Suppressor macrophage treated with lipopolysaccharide for 1 hour (primary cell): ENCODE measurements around the gene FHOD3.
"Not testable (repeated sequence)": the region's sequence is repeated elsewhere in the genome, so short reads cannot be mapped to it uniquely, and the experiment has no call there.

Experiments used
- DNase-seq, 3 donors: peaks; one replicate each; pipeline ENCODE4 v3.0.0-alpha.2; 2020 to 2022

FHOD3 gene

DNA sequence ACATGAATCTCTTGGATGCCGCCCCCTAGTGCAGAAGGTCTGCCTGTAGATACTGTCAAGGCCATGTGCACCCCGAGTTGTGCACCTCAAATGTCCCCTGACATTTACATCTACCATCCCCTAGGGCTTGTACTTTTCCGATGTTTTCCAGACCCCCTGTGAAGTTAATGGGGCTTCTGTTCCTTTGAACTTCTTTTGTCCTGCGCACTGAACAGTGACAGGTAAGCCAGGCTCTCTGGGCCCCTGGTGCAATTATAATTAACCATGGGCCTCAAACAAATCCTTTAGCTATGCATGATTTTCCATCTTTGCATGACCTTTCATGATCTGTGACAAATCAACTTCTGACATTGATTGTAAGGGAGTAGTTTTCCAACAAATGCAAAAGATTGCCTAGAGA, 158.4 kb downstream of the FHOD3 start:
- DNase-seq, result no peak

DNA sequence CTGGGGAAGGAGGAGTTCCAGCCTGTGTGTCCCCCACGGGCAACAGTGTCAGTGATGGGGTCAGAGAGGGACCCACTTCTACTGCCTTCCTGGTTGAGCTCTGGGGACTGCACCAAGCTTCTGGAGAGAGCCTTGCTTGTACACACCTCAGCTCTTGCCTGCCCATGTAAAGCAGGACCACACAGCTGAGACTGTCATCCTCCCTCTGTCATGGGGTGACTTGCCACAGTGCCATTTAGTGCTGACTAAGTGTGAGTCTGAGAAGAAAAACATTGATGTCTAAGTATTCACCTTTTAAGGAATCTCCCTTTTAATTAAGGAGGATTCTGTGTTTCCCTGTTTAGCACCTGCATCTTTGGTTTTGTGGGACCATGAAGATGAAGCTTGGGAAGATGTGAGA, 159.1 kb downstream of the FHOD3 start:
- DNase-seq, result no peak

- no peak for DNase-seq
Measured at GRCh38 chr18:36457683-36458082, 160.2 kb downstream of the FHOD3 start.

- DNase-seq, result no peak
Measured at GRCh38 chr18:36458306-36458705, 160.8 kb downstream of the FHOD3 start.

GRCh38 chr18:36459203-36459602, 161.7 kb downstream of the FHOD3 start:
- no peak for DNase-seq

DNA sequence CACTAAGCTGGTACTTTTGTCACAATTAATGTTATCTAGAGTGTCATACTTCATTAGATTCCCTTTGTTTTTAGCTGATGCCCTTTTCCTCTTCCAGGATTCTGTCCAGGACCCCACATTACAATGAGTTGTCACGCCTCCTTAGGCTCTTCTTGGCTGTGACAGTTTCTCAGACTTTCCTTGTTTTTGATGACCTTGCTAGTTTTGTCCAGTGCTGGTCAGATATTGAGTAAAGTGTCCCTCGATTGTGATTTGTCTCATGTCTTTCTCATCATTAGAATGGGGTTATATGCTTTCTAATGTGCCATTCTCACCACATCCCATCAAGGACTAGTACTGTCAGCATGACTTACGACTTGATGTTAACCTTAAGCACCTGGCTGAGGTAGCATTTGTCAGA, 162.3 kb downstream of the FHOD3 start:
- no peak for DNase-seq

- DNase-seq, result no peak
Measured at GRCh38 chr18:36460324-36460850, 162.9 kb downstream of the FHOD3 start.

DNA sequence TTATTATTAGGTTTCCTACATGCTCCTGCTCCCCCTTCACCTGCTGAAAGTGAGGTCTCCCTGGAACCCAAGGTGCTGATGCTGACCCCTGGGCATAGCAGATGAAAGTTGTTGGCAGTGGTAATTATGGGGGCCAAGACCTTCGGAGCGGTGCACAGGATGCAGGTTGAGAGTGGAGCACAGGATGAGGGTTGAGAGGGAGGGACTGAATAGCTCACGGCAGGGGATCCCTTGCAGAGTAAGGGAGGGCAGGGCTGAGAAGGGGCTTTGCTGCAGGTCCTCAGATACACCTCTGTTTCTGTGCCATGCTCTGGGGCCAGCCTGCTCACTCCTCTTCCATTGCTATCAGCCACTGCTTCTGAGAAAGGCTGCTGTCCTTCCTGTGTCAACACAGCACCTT, 163.3 kb downstream of the FHOD3 start:
- no peak for DNase-seq

GRCh38 chr18:36461551-36461987, 164.1 kb downstream of the FHOD3 start:
- no peak for DNase-seq

DNA sequence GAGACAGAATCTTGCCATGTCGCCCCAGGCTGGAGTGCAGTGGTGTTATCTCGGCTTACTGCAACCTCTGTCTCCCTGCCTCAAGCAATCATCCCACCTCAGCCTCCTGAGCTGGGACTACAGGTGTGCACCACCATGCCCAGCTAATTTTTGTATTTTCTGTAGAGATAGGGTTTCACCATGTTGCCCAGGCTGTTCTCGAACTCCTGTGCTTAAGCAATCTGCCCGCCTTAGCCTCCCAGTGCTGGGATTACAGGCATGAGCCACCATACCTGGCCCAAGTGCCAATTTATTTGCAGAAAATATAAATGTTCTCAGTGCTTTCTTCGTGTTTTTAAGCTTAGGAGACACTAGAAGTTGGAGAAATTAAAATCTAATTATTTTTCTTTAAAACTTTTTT, 166.0 kb downstream of the FHOD3 start:
- not testable (repeated sequence) for DNase-seq

DNA sequence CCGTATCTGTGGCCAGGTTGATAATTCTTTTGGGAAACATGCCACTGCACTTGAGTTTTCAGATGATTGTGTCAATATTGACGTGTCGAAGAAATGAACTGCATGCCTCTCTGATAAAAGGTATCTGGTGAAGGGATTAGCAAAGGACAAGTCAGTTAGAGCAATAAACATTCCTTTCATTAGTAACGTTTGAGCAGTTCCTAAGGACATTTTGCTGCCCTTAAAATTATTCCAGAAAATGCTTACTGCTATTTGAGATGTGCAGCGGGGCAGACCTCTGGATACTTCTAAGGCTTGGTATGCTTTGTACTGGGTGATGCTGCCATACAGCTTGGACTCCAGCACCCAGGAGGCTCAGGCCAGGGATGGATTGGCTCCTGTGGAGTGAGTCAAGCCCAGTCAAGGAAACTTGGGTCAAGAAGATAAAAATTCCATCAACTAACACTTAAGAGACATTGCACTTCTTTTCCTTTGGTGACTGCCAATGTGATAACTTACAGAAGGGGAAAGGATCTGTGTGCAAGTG, 166.7 kb downstream of the FHOD3 start:
- no peak for DNase-seq

DNA sequence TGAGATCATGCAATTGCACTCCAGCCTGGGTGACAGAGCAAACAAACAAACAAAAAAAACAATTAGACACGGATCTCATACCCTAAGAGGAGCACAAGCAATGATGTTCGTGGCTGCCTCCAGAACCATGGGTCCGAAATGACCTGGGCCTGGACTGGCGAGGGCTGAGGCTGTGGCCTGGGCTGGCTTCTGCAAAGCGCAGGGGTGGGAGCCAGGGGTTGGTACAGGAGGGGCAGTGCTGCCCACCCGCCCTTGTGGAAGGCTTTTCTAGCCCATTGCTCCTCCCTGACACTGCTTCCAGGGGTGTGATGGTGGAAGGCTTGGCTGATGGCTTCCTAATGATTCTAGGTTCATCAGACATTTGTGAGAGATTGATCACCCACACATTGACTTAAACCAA, 167.8 kb downstream of the FHOD3 start:
- no peak for DNase-seq

DNA sequence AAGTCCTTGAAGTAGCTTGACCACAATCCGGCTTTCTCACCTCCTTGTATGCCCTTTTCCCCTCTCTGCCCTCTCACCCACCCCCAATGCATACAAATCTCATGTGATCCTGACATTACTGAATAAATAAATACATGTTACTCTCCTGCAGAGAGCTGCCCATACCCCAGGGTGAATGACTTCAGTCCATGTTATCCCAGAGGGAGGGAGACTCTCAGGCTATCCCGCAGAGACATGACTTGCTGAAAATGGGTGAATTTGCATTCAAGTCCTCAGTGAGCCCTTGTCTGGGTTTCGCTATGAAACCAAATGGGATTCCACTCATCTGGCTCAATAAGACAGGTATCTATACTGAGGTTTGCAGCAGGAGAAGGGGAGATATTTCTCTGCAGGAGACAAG, 168.5 kb downstream of the FHOD3 start:
- no peak for DNase-seq

- DNase-seq, result no peak
Measured at GRCh38 chr18:36467614-36468013, 170.1 kb downstream of the FHOD3 start.

- DNase-seq, result no peak
Measured at GRCh38 chr18:36468161-36468560, 170.6 kb downstream of the FHOD3 start.

GRCh38 chr18:36469461-36469860, 171.9 kb downstream of the FHOD3 start:
- DNase-seq, result no peak

DNA sequence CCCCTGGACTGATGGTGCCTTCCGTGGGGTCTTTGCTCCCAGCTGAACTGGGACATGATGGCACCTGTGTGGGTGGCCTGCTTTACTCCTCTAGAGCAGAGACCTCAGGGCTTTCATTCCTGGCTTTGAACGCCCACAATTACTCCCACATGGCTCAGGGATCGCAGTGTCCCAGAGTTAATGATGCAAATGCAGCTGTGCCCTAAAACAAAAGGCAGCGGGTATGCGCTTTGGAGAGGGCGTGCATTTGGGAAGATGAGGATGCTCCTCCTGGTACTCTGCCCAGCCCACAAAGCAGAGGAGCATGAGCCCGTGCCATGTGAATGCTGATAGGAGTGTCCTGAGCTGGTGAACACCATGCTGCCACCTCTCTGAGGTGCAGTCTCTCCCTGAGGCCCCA, 173.4 kb downstream of the FHOD3 start:
- DNase-seq, result no peak

DNA sequence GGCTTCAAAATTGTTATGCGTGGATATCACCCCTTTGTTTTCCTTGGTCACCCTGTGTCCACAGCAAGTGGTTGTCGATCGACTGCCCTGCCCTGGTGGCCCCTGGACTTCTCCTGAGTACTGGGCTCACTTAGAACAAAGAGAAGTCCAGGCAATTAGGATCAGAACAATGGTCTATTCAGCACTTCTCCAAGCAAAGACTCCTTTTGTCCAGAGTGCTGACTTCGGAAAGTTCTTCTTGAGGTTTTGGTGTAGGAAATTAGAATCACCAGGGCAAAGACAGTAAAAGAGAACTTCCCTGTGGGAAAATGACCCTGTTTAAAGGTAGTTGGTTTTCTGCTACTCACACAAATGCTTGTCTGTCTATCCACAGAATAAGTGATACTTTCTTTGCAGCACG, 173.9 kb downstream of the FHOD3 start:
- no peak for DNase-seq

GRCh38 chr18:36476433-36476832, 178.9 kb downstream of the FHOD3 start:
- no peak for DNase-seq

GRCh38 chr18:36477776-36478175, 180.3 kb downstream of the FHOD3 start:
- DNase-seq, result no peak

GRCh38 chr18:36481201-36481657, 183.7 kb downstream of the FHOD3 start:
- no peak for DNase-seq

- no peak for DNase-seq
Measured at GRCh38 chr18:36481935-36482334, 184.4 kb downstream of the FHOD3 start.

DNA sequence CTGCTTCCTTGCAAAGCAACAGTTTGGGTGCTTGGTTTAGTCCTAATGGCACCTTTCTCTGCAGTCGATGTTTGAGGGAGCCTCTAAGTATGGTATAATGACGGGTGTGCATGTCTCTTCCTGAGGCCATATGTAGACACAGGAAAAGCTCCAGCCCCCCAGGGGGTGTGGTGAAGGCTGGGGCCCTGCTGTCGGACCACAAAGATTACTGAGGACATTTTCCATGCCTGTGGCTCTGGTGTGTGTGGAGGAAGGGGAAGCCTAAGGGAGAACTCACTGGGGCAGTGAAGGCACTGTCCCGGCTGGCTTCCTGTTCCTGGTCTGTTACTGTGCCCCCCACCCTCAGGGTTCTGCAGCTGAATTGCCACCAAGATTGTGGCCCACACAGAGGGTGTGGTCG, 187.1 kb downstream of the FHOD3 start:
- DNase-seq, result no peak

GRCh38 chr18:36485772-36486171, 188.3 kb downstream of the FHOD3 start:
- DNase-seq, result no peak

DNA sequence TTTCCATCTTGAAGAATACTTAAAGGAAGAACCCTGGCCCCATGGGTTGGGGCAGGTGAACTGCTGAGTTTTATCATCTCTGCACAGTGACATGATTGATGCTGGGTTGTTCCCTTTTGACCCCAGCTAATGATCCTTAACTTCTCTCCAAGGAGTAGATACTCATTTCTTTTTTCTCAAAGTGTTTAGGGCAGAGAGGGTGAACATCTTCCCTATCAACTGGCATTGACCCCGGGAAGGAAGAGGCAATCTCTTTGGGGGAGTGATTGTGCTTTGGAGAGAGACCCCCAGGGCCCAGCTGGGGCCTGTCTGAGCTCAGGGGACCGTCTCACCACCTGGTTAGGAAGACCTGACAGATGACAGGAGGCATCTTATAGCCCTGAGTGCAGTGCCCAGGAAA, 190.6 kb downstream of the FHOD3 start:
- no peak for DNase-seq
